Smooth muscle cell (in vitro differentiated cells): ENCODE results near the gene MAML3. TPM values are rescaled to one million over a fixed set of nuclear protein-coding genes. Genes with fewer than 3 reads are reported as not detected.

Source experiments
- DNase-seq: peaks from one replicate; lab custom pipeline; 2025; ENCODE audit not compliant: unreplicated experiment; lab: John Stamatoyannopoulos, UW
- H2AFZ ChIP-seq: fragments of 200-600 bp; sonication (generic); 2 replicates; pipeline ENCODE4 v1.6.0; 2016; ENCODE audit warnings: antibody characterized with exemption, low read depth, mild to moderate bottlenecking
- H3F3A ChIP-seq: fragments of 200-600 bp; sonication (generic); 2 replicates; pipeline ENCODE4 v1.6.0; 2017; ENCODE audit warnings: antibody characterized with exemption, low read depth
- H3K27ac ChIP-seq: fragments of 200-600 bp; sonication (generic); 2 replicates; pipeline ENCODE4 v1.5.1; 2016; ENCODE audit warnings: low read depth, mild to moderate bottlenecking
- H3K27me3 ChIP-seq: fragments of 200-600 bp; sonication (generic); 2 replicates; pipeline ENCODE4 v1.6.1; 2016; ENCODE audit warnings: low read depth, mild to moderate bottlenecking
- H3K36me3 ChIP-seq: fragments of 200-600 bp; sonication (generic); 2 replicates; pipeline ENCODE4 v1.5.1; 2016; ENCODE audit warnings: low read depth
- H3K4me1 ChIP-seq: fragments of 200-600 bp; sonication (generic); 2 replicates; pipeline ENCODE4 v1.5.1; 2016; ENCODE audit warnings: low read depth
- H3K4me2 ChIP-seq: fragments of 200-600 bp; sonication (generic); 2 replicates; pipeline ENCODE4 v1.6.0; 2016; ENCODE audit warnings: mild to moderate bottlenecking
- H3K4me3 ChIP-seq: fragments of 200-600 bp; sonication (generic); 2 replicates; pipeline ENCODE4 v1.5.1; 2016; ENCODE audit warnings: mild to moderate bottlenecking
- H3K79me2 ChIP-seq: fragments of 200-600 bp; sonication (generic); 2 replicates; pipeline ENCODE4 v1.6.0; 2016; ENCODE audit warnings: low read depth, mild to moderate bottlenecking
- H3K9ac ChIP-seq: fragments of 200-600 bp; sonication (generic); 2 replicates; pipeline ENCODE4 v1.6.0; 2016; ENCODE audit warnings: low read depth
- H3K9me3 ChIP-seq: fragments of 200-600 bp; sonication (generic); replicated peaks from 2 replicates; pipeline ENCODE4 v1.5.1; 2016; ENCODE audit warnings: low read depth
- H4K20me1 ChIP-seq: fragments of 200-600 bp; sonication (generic); 2 replicates; pipeline ENCODE4 v1.6.0; 2016; ENCODE audit warnings: low read depth
- CTCF ChIP-seq: fragments of 200-600 bp; sonication (generic); IDR thresholded peaks from 2 replicates; pipeline ENCODE4 v1.5.1; 2017; ENCODE audit warnings: borderline replicate concordance, mild to moderate bottlenecking, antibody characterized with exemption; ENCODE audit not compliant: insufficient read depth, poor library complexity, severe bottlenecking
- WGBS: methylation state at CpG from one replicate; pipeline ENCODE4 v1.1.7; 2016; ENCODE audit warnings: low lambda C conversion rate; 5-methylcytosine and 5-hydroxymethylcytosine counted together
- polyA plus RNA-seq: library from polyadenylated mRNA; unstranded; fragments of >200 nt; fragmentation: Nextera tagmentation; extraction: Ambion mirVana; gene quantifications from 2 replicates; pipeline ENCODE4 v1.2.1, GENCODE V29; 2016
- total RNA-seq: library from RNA; depleted of rRNA; stranded (reverse); fragments of >200 nt; gene quantifications from 2 replicates; pipeline ENCODE4 v1.2.3, GENCODE V29; 2014

Gene MAML3
- total and polyA plus RNA-seq, 2 experiments from 2014 or later: 4.9 to 12.6 TPM

DNA sequence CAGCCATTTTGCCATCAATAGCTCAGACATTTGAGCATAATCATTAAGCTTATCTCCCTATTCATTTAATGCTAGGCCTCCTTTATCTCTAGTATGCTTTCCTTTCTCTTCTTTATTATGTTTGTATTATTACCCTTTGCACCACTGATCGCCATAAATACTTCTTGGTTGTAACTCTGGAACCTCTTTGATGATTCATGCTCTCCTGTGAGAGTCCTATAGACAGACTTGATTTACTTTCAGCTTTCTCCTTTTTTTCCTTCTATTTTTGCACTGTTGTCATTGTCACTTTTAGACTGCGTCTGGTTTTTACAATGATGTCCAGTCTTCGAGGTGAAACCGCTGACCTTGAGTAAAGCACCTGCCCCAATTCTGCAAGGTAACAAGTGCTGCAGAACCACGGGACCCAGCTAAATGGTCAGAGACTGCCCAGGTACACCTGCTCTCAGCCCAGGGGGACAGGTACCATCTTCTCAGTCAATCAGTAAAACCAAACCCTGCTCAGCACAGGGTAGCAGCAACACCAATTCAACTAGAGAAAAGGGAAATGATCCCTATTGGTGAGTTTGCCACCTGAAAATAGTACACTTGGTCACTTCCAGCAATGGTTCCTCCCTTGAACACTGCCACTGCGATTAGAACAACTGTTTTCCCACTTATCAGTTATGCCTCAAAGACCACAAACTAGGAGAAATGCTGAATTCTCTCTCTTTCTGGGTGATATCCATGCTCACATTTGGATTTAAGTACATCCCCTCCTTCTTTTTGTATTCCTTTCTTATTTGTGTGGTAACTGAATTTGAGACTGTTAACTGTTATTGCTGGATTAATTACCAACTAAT lies 125.1 kb downstream of the MAML3 start:
- peaks cover 9% of the 10 kb centered on the region for H3K4me1 ChIP-seq
- H3K4me3 ChIP-seq: no peak overlapping the region
- no peaks in the 10 kb centered on the region for H4K20me1 ChIP-seq
- H3K9ac ChIP-seq: no peak overlapping the region
- H3K9me3 ChIP-seq: no peaks in the 10 kb centered on the region
- H2AFZ ChIP-seq: no peak overlapping the region
- peak overlapping the region; percentile 27 for H3K4me2 ChIP-seq
- H3K36me3 ChIP-seq: no peaks in the 10 kb centered on the region
- H3K27me3 ChIP-seq: no peaks in the 10 kb centered on the region
- 72% methylated on average over 6 of the region's 6 CpGs for WGBS
- TF ChIP-seq CTCF: no peak
- no peak for DNase-seq
- no peaks in the 10 kb centered on the region for H3F3A ChIP-seq
- peak overlapping the region; percentile 64 for H3K27ac ChIP-seq
- peaks cover 52% of the 10 kb centered on the region for H3K79me2 ChIP-seq

DNA sequence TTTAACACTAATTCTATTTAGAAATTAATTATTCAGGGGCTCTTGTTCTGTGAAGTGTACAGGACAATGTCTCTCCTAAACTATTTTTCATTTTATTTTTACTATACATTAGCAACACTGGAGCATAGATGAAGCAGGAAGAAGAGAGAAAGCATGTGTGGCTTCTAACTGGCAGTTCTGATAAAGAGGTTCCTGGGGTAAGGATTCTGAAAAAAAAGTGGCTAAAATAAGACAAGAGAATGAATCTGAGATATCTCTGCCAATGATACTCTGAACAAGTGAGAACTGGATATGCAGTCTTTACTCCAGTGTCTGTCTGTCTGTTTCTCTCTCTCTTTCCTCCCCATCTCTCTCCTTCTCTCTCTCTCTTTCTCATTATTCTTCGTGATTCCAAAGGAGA lies 125.9 kb downstream of the MAML3 start:
- Histone ChIP-seq H3K36me3 (no peaks in the 10 kb centered on the region), H3K9me3 (no peaks in the 10 kb centered on the region), H3K27me3 (no peaks in the 10 kb centered on the region), H3K4me3 (no peak overlapping the region), H3K4me2 (peak overlapping the region; percentile 27), H3F3A (no peaks in the 10 kb centered on the region), H3K79me2 (peaks cover 49% of the 10 kb centered on the region), H2AFZ (no peak overlapping the region), H4K20me1 (no peaks in the 10 kb centered on the region), H3K9ac (no peak overlapping the region), H3K27ac (peak overlapping the region; percentile 64), H3K4me1 (peaks cover 9% of the 10 kb centered on the region)
- TF ChIP-seq CTCF: no peak
- DNase-seq: no peak
- WGBS: 95% methylated on average over 1 of the region's 1 CpG

- no peak overlapping the region for H3K4me3 ChIP-seq
- 19% methylated on average over 5 of the region's 5 CpGs for WGBS
- no peak overlapping the region for H3K9ac ChIP-seq
- H3K4me2 ChIP-seq: peak overlapping the region; percentile 23
- peaks cover 9% of the 10 kb centered on the region for H3K4me1 ChIP-seq
- DNase-seq: no peak
- TF ChIP-seq CTCF: no peak
- H4K20me1 ChIP-seq: no peaks in the 10 kb centered on the region
- H3K9me3 ChIP-seq: no peaks in the 10 kb centered on the region
- no peaks in the 10 kb centered on the region for H3K36me3 ChIP-seq
- H3K27ac ChIP-seq: peak overlapping the region; percentile 64
- H3K27me3 ChIP-seq: no peaks in the 10 kb centered on the region
- H3F3A ChIP-seq: no peaks in the 10 kb centered on the region
- no peak overlapping the region for H2AFZ ChIP-seq
- peaks cover 46% of the 10 kb centered on the region for H3K79me2 ChIP-seq
These were observed 126.9 kb downstream of the MAML3 start for GRCh38 chr4:140027101-140027500.

DNA sequence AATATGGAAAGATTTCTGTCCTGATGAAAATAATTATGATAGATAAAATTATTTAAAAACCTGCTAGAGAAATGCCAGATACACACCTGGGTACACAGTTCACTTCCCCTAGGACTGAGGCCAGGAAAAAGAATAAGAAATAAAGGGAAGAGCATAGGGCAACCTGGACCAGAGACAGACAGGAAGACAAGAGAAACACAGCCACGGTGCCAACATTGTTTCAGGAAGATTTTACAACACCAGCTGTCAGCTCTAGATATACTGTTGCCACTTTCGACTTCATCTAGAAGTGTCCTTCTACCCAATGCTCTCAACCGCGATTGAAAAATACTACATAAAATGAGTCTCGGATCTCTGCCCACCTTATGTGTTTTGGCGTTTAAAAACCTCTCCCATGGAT lies 128.5 kb downstream of the MAML3 start:
- Histone ChIP-seq H3K4me3 (no peak overlapping the region), H3K36me3 (no peaks in the 10 kb centered on the region), H4K20me1 (no peaks in the 10 kb centered on the region), H3K27ac (no peak overlapping the region), H3K79me2 (peaks cover 47% of the 10 kb centered on the region), H3F3A (peaks cover 4% of the 10 kb centered on the region), H3K9me3 (no peaks in the 10 kb centered on the region), H3K4me2 (no peak overlapping the region), H2AFZ (no peak overlapping the region), H3K27me3 (no peaks in the 10 kb centered on the region), H3K9ac (no peak overlapping the region), H3K4me1 (peaks cover 14% of the 10 kb centered on the region)
- no peak for DNase-seq
- no peak for TF ChIP-seq CTCF
- WGBS: 92% methylated on average over 6 of the region's 6 CpGs
